Choroid plexus epithelial cell (primary cell): ENCODE data around the gene NRXN3.

ENCODE experiments used
- DNase-seq: peaks from one replicate; pipeline ENCODE4 v3.0.0-alpha.2; 2010; ENCODE audit warnings: low read depth
- H3K4me3 ChIP-seq: 2 replicates; pipeline ENCODE4 v1.5.1; 2011; ENCODE audit warnings: low read depth, mild to moderate bottlenecking, control low read depth, low read length, moderate library complexity
- TF ChIP-seq, protein P1 (sequence below): conservative IDR thresholded peaks from 2 replicates; pipeline ENCODE4 v1.5.1; 2011; ENCODE audit warnings: low read depth, mild to moderate bottlenecking, control low read depth, inconsistent platforms, low read length, moderate library complexity

Gene NRXN3

DNA sequence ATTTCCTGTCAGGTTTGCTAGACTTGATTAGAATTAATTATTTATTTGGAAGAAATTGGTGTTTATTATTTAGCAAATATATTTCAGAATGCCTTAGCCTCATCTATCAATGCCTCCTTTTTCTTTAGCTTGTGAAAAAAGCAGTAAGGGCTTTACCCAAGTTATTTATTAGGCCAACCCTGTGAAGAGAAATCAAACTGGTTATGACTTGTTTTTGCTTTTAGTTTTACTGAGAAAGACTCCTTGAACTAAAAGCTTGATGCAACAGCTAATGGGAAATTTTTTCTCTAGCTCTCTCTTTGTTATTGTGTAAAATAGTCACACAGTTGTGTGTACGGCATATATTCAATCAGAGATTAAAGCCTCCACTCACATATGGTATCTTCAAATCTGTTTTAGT, 1734.3 kb downstream of the NRXN3 start:
- no peak overlapping the region for H3K4me3 ChIP-seq
- TF ChIP-seq, protein P1, sequence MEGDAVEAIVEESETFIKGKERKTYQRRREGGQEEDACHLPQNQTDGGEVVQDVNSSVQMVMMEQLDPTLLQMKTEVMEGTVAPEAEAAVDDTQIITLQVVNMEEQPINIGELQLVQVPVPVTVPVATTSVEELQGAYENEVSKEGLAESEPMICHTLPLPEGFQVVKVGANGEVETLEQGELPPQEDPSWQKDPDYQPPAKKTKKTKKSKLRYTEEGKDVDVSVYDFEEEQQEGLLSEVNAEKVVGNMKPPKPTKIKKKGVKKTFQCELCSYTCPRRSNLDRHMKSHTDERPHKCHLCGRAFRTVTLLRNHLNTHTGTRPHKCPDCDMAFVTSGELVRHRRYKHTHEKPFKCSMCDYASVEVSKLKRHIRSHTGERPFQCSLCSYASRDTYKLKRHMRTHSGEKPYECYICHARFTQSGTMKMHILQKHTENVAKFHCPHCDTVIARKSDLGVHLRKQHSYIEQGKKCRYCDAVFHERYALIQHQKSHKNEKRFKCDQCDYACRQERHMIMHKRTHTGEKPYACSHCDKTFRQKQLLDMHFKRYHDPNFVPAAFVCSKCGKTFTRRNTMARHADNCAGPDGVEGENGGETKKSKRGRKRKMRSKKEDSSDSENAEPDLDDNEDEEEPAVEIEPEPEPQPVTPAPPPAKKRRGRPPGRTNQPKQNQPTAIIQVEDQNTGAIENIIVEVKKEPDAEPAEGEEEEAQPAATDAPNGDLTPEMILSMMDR: no peak
- no peak for DNase-seq

DNA sequence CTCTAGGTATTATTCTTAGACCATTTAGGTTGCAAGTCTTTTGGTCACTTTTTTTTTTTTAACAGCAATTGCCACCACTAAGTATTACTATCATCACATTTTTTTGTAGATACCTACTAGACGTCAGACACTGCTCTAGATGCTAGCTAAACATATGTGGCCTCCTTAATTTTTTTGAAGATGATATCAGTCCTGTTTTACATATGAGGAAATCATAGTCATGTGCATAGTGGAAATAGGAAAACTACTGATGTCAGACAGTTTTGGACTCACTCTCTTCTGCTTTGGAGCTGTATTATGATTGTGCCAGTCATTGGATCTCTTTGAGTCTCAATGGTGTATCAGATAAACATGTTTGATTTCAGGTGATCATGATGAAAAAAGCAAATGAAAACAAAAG, 1736.8 kb downstream of the NRXN3 start:
- TF ChIP-seq, protein P1: no peak
- no peak overlapping the region for H3K4me3 ChIP-seq
- DNase-seq: no peak

DNA sequence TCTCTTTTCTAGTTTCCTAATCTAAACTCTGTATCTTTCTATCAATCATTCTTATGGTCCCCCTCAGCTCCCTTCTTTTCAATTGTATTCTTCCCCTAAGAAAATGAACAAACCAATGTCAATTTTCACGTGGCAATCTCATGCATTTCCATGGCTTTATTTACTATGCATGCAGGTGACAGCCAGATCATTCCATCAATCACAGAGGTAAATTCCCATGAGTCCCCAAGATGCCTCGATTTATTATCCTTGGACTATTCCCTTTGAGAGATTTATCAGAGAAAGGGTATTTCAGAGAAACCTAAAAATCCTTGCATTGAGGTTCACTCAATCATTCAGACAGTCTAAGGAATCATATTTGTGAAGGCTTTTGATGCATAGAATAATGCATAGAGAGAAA, 1739.9 kb downstream of the NRXN3 start:
- H3K4me3 ChIP-seq: no peak overlapping the region
- TF ChIP-seq, protein P1: no peak
- DNase-seq: no peak

DNA sequence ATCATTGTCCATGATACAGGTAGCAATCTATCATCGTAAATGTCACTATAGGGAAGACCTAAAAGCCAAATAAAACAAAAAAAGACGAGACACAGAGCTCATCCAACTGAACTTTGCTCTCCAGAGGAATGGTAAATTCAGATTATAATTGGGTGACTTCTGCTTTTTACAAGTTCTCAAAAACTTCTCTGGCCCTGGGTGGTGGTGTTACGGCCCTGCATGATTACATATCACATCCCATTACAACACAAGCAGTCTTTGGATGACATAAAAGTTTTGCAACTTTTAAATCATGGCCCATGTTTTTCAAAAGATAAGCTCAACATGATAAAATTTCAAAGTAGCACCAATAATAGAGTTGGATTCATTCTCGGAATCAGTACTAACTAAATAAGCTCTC, 1741.6 kb downstream of the NRXN3 start:
- H3K4me3 ChIP-seq: no peak overlapping the region
- TF ChIP-seq, protein P1: no peak
- DNase-seq: no peak

DNA sequence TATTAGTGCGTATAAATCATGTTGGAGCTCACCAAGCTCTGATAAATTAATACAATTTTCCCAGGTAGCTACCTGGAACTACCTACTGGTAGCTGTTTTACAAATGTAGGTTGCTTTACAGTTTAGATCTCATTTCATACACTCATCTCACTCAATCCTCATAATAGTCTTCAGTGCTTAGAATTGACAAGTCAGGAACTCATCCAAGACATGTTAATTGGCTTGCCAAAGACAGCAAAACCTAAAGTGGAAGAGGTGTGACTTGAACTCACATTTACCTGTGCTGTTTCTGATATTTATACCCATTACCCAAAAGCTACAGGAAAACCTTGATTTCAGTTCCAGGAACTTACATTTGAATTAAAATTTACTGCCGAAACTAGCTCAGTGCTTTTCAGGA, 1744.4 kb downstream of the NRXN3 start:
- TF ChIP-seq, protein P1: no peak
- H3K4me3 ChIP-seq: no peak overlapping the region
- no peak for DNase-seq

DNA sequence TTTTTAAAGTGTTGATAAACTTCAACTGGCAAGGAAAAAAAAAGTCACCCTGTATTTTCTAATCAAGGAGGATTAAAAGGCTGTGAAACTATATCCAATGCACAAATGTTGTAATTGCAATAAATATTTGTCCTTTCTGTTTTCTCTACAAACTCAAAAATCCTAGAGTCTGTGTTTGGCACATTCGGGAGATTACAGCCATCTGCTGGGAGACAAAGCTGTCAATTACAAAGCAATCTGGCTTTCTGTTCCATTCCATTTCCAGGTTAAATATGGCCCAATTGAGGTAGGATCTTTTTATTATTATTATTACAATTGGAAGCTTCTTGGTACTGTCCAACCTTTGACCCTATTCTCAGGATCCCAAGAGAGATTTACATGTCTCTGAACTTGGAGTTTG, 1745.2 kb downstream of the NRXN3 start:
- no peak overlapping the region for H3K4me3 ChIP-seq
- TF ChIP-seq, protein P1: no peak

DNA sequence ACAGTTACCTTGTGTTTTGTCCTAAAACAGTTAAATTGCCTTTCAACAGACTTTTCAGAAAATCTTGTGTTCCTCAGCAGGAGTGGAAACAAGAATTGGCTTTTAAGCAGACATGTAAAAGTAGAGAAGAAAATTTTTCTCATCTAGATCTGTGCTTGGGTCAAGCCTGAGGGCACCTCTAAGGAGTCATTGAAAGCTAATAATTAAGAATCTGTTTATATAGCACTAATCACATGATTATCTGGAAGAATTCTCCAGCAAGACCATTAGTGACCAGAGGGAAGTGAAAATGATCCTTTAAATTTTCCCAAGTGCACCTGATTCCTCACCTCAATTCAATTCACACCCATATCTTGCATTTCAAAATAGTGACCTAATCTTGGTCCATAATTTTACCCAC, 1746.1 kb downstream of the NRXN3 start:
- TF ChIP-seq, protein P1: no peak
- no peak overlapping the region for H3K4me3 ChIP-seq
- DNase-seq: no peak

More for the DNA sequence above, 1745.2 kb downstream of the NRXN3 start:
- no peak for DNase-seq
